ENCODE results near the gene PSMG2. TPM values are rescaled to one million over a fixed set of nuclear protein-coding genes. Genes with fewer than 3 reads are reported as not detected.
"Not testable (repeated sequence)": the region's sequence is repeated elsewhere in the genome, so short reads cannot be mapped to it uniquely, and the experiment has no call there.

Gene PSMG2
- total and polyA plus RNA-seq, 4 experiments from 2014 or later, result 59.7 to 139 (median 90.6) TPM

- CTCF ChIA-PET (ENCODE audit: partially characterized antibody), result interaction anchor here (1.1 kb wide), 1 partner anchor 176 kb away, joined by 5 read pairs; no protein-coding TSS in a partner anchor
- H3K4me3 ChIP-seq (ENCODE audit: low read length in 2 of 2); H3K27ac ChIP-seq (ENCODE audit: low read depth, low read length); H3K27ac Mint-ChIP-seq; H3K27me3 ChIP-seq (ENCODE audit: insufficient read depth, low read length); H3K36me3 Mint-ChIP-seq; DNase-seq; H3K4me1 Mint-ChIP-seq; H3K36me3 ChIP-seq (ENCODE audit: insufficient read depth, low read length); H3K9me3 ChIP-seq (ENCODE audit: control insufficient read depth in 1 of 2, low read length in 2 of 2); H3K4me3 Mint-ChIP-seq; H3K27me3 Mint-ChIP-seq; intact Hi-C loops (cut with micrococcal nuclease); H3K9me3 Mint-ChIP-seq; H3K4me1 ChIP-seq (ENCODE audit: insufficient read depth, low read length): not testable (repeated sequence)
- POLR2A ChIA-PET (ENCODE audit: partially characterized antibody), result interaction anchor here (1.2 kb wide), 1 partner anchor 11 kb away, joined by 3 read pairs; no protein-coding TSS in a partner anchor
Observed at GRCh38 chr18:12758566-12758965, 55.7 kb downstream of the PSMG2 start.

- DNase-seq, result no peak
- peak overlapping the region in 1 of 7 donors; percentile 43 for H3K27ac Mint-ChIP-seq
Observed at GRCh38 chr18:12765126-12765525, 62.3 kb downstream of the PSMG2 start.

GRCh38 chr18:12765586-12765985 lies 62.7 kb downstream of the PSMG2 start:
- no peaks in the 10 kb centered on the region for H3K36me3 ChIP-seq (ENCODE audit: insufficient read depth, low read length)
- no peaks in the 10 kb centered on the region for H3K4me1 ChIP-seq (ENCODE audit: insufficient read depth, low read length)
- Mint-ChIP-seq H3K27me3 (no peaks in the 10 kb centered on the region), H3K27ac (peak overlapping the region in 1 of 7 donors; percentile 43), H3K4me3 (no peak overlapping the region), H3K9me3 (no peaks in the 10 kb centered on the region), H3K4me1 (peaks cover 0 to 2% (median 0%) of the 10 kb centered on the region in 4 donors), H3K36me3 (no peaks in the 10 kb centered on the region)
- ChIA-PET POLR2A (ENCODE audit: partially characterized antibody) (no interaction called here), CTCF (ENCODE audit: partially characterized antibody) (no interaction called here)
- intact Hi-C loops (cut with micrococcal nuclease), result no loop called here
- H3K27me3 ChIP-seq (ENCODE audit: insufficient read depth, low read length), result no peaks in the 10 kb centered on the region
- H3K9me3 ChIP-seq (ENCODE audit: control insufficient read depth in 1 of 2, low read length in 2 of 2), result no peaks in the 10 kb centered on the region
- H3K27ac ChIP-seq (ENCODE audit: low read depth, low read length), result no peak overlapping the region
- H3K4me3 ChIP-seq (ENCODE audit: low read length in 2 of 2), result no peak overlapping the region
- DNase-seq, result no peak

More at GRCh38 chr18:12765126-12765525, 62.3 kb downstream of the PSMG2 start:
- no peaks in the 10 kb centered on the region for H3K36me3 ChIP-seq (ENCODE audit: insufficient read depth, low read length)
- no peaks in the 10 kb centered on the region for H3K9me3 ChIP-seq (ENCODE audit: control insufficient read depth in 1 of 2, low read length in 2 of 2)
- H3K27me3 Mint-ChIP-seq, result no peaks in the 10 kb centered on the region
- no peak overlapping the region for H3K4me3 ChIP-seq (ENCODE audit: low read length in 2 of 2)
- no peak overlapping the region for H3K27ac ChIP-seq (ENCODE audit: low read depth, low read length)
- H3K27me3 ChIP-seq (ENCODE audit: insufficient read depth, low read length), result no peaks in the 10 kb centered on the region
- H3K4me1 ChIP-seq (ENCODE audit: insufficient read depth, low read length), result no peaks in the 10 kb centered on the region
- no peaks in the 10 kb centered on the region for H3K36me3 Mint-ChIP-seq
- H3K4me3 Mint-ChIP-seq, result no peak overlapping the region
- H3K4me1 Mint-ChIP-seq, result peaks cover 0 to 2% (median 0%) of the 10 kb centered on the region in 4 donors
- intact Hi-C loops (cut with micrococcal nuclease), result no loop called here
- H3K9me3 Mint-ChIP-seq, result no peaks in the 10 kb centered on the region
- ChIA-PET POLR2A (ENCODE audit: partially characterized antibody) (no interaction called here), CTCF (ENCODE audit: partially characterized antibody) (no interaction called here)

- Mint-ChIP-seq H3K27ac (no peak overlapping the region), H3K4me1 (peaks cover 0 to 2% (median 0%) of the 10 kb centered on the region in 4 donors)
Observed at GRCh38 chr18:12766986-12767433, 64.2 kb downstream of the PSMG2 start.

GRCh38 chr18:12767580-12768155 lies 64.8 kb downstream of the PSMG2 start:
- Mint-ChIP-seq H3K4me1 (peaks cover 0 to 2% (median 0%) of the 10 kb centered on the region in 4 donors), H3K4me3 (no peak overlapping the region), H3K9me3 (no peaks in the 10 kb centered on the region), H3K27me3 (no peaks in the 10 kb centered on the region), H3K27ac (no peak overlapping the region), H3K36me3 (no peaks in the 10 kb centered on the region)
- ChIA-PET CTCF (ENCODE audit: partially characterized antibody) (no interaction called here), POLR2A (ENCODE audit: partially characterized antibody) (no interaction called here)
- Histone ChIP-seq H3K4me1 (ENCODE audit: insufficient read depth, low read length) (no peaks in the 10 kb centered on the region), H3K27me3 (ENCODE audit: insufficient read depth, low read length) (no peaks in the 10 kb centered on the region), H3K36me3 (ENCODE audit: insufficient read depth, low read length) (no peaks in the 10 kb centered on the region), H3K27ac (ENCODE audit: low read depth, low read length) (no peak overlapping the region), H3K4me3 (ENCODE audit: low read length in 2 of 2) (no peak overlapping the region), H3K9me3 (ENCODE audit: control insufficient read depth in 1 of 2, low read length in 2 of 2) (no peaks in the 10 kb centered on the region)
- intact Hi-C loops (cut with micrococcal nuclease), result no loop called here
- no peak for DNase-seq

More at GRCh38 chr18:12766986-12767433, 64.2 kb downstream of the PSMG2 start:
- no peak for DNase-seq
- intact Hi-C loops (cut with micrococcal nuclease), result no loop called here
- CTCF ChIA-PET (ENCODE audit: partially characterized antibody), result no interaction called here
- Histone ChIP-seq H3K9me3 (ENCODE audit: control insufficient read depth in 1 of 2, low read length in 2 of 2) (no peaks in the 10 kb centered on the region), H3K4me3 (ENCODE audit: low read length in 2 of 2) (no peak overlapping the region), H3K27me3 (ENCODE audit: insufficient read depth, low read length) (no peaks in the 10 kb centered on the region), H3K27ac (ENCODE audit: low read depth, low read length) (no peak overlapping the region), H3K4me1 (ENCODE audit: insufficient read depth, low read length) (no peaks in the 10 kb centered on the region), H3K36me3 (ENCODE audit: insufficient read depth, low read length) (no peaks in the 10 kb centered on the region)
- POLR2A ChIA-PET (ENCODE audit: partially characterized antibody), result no interaction called here
- no peaks in the 10 kb centered on the region for H3K27me3 Mint-ChIP-seq
- H3K4me3 Mint-ChIP-seq, result no peak overlapping the region
- H3K9me3 Mint-ChIP-seq, result no peaks in the 10 kb centered on the region
- no peaks in the 10 kb centered on the region for H3K36me3 Mint-ChIP-seq

GRCh38 chr18:12768625-12769024 lies 65.8 kb downstream of the PSMG2 start:
- H3K4me3 ChIP-seq (ENCODE audit: low read length in 2 of 2), result no peak overlapping the region
- CTCF ChIA-PET (ENCODE audit: partially characterized antibody), result no interaction called here
- no peaks in the 10 kb centered on the region for H3K4me1 ChIP-seq (ENCODE audit: insufficient read depth, low read length)
- Mint-ChIP-seq H3K4me1 (peaks cover 0 to 7% (median 3%) of the 10 kb centered on the region in 4 donors), H3K4me3 (no peak overlapping the region), H3K36me3 (no peaks in the 10 kb centered on the region), H3K27me3 (no peaks in the 10 kb centered on the region), H3K27ac (no peak overlapping the region), H3K9me3 (no peaks in the 10 kb centered on the region)
- H3K36me3 ChIP-seq (ENCODE audit: insufficient read depth, low read length), result no peaks in the 10 kb centered on the region
- no peak for DNase-seq
- H3K27ac ChIP-seq (ENCODE audit: low read depth, low read length), result no peak overlapping the region
- H3K9me3 ChIP-seq (ENCODE audit: control insufficient read depth in 1 of 2, low read length in 2 of 2), result no peaks in the 10 kb centered on the region
- intact Hi-C loops (cut with micrococcal nuclease), result no loop called here
- H3K27me3 ChIP-seq (ENCODE audit: insufficient read depth, low read length), result no peaks in the 10 kb centered on the region
- POLR2A ChIA-PET (ENCODE audit: partially characterized antibody), result interaction anchor here (0.5 kb wide), 1 partner anchor 19 kb away, joined by 3 read pairs; no protein-coding TSS in a partner anchor

- CTCF ChIA-PET (ENCODE audit: partially characterized antibody), result no interaction called here
- H3K4me3 Mint-ChIP-seq, result no peak overlapping the region
- intact Hi-C loops (cut with micrococcal nuclease), result no loop called here
- no peak for DNase-seq
- H3K27me3 Mint-ChIP-seq, result no peaks in the 10 kb centered on the region
- H3K4me3 ChIP-seq (ENCODE audit: low read length in 2 of 2), result no peak overlapping the region
- H3K27ac Mint-ChIP-seq, result no peak overlapping the region
- no peaks in the 10 kb centered on the region for H3K36me3 ChIP-seq (ENCODE audit: insufficient read depth, low read length)
- POLR2A ChIA-PET (ENCODE audit: partially characterized antibody), result interaction anchor here (1.0 kb wide), 1 partner anchor 11 kb away, joined by 3 read pairs; no protein-coding TSS in a partner anchor
- no peaks in the 10 kb centered on the region for H3K36me3 Mint-ChIP-seq
- H3K4me1 ChIP-seq (ENCODE audit: insufficient read depth, low read length), result peaks cover 5% of the 10 kb centered on the region
- no peaks in the 10 kb centered on the region for H3K27me3 ChIP-seq (ENCODE audit: insufficient read depth, low read length)
- peaks cover 0 to 12% (median 2%) of the 10 kb centered on the region in 4 donors for H3K4me1 Mint-ChIP-seq
- no peaks in the 10 kb centered on the region for H3K9me3 Mint-ChIP-seq
- H3K27ac ChIP-seq (ENCODE audit: low read depth, low read length), result no peak overlapping the region
- H3K9me3 ChIP-seq (ENCODE audit: control insufficient read depth in 1 of 2, low read length in 2 of 2), result no peaks in the 10 kb centered on the region
Observed at GRCh38 chr18:12769136-12769535, 66.3 kb downstream of the PSMG2 start.
